ELF-1 (cell line): ENCODE data around the gene SNED1.
A peak's percentile ranks its signal among the peaks of the same experiment; 100 is the strongest.

Source experiments
- DNase-seq: peaks from one replicate; pipeline ENCODE4 v3.0.0-alpha.2; 2016; ENCODE audit warnings: low read depth, low spot score

Gene SNED1

GRCh38 chr2:241048149-241048948 is 49.9 kb downstream of the SNED1 start:
- DNase-seq = no peak

GRCh38 chr2:241048949-241049343 is 50.5 kb downstream of the SNED1 start:
- DNase-seq = no peak

- peak; percentile 75 for DNase-seq
These were observed 51.6 kb downstream of the SNED1 start for GRCh38 chr2:241049739-241050623.

GRCh38 chr2:241050624-241051577 is 52.5 kb downstream of the SNED1 start:
- no peak for DNase-seq

GRCh38 chr2:241051578-241052487 is 53.4 kb downstream of the SNED1 start:
- no peak for DNase-seq

DNA sequence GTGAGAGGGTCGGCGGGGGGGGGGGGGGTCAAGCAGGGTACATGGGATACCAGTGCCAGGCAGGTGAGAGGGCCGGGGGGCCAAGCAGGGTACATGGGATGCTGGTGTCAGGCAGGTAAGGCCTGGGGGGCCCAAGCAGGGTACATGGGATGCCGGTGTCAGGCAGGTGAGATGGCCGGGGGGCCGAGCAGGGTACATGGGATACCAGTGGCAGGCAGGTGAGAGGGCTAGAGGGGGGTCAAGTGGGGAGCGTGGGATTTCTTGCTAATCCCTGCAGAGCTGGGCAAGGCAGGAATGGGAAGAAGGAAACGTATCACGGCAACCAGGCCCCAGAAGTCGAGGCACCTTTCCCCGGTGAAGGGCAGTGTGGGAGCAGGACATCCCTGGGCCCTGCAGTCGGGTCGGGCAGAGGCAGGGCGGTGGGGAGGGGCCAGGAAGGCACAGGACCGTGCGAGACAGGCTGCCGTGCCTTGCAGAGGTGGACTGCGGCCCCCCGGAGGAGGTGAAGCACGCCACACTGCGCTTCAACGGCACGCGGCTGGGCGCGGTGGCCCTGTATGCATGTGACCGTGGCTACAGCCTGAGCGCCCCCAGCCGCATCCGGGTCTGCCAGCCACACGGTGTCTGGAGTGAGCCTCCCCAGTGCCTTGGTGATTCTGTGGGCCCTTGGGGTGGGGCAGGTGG is 54.4 kb downstream of the SNED1 start:
- DNase-seq = no peak

- no peak for DNase-seq
These were observed 55.3 kb downstream of the SNED1 start for GRCh38 chr2:241053576-241054251.

- no peak for DNase-seq
These were observed 62.9 kb downstream of the SNED1 start for GRCh38 chr2:241061275-241061674.

- peak; percentile 45 for DNase-seq
These were observed 64.1 kb downstream of the SNED1 start for GRCh38 chr2:241062389-241063092.

DNA sequence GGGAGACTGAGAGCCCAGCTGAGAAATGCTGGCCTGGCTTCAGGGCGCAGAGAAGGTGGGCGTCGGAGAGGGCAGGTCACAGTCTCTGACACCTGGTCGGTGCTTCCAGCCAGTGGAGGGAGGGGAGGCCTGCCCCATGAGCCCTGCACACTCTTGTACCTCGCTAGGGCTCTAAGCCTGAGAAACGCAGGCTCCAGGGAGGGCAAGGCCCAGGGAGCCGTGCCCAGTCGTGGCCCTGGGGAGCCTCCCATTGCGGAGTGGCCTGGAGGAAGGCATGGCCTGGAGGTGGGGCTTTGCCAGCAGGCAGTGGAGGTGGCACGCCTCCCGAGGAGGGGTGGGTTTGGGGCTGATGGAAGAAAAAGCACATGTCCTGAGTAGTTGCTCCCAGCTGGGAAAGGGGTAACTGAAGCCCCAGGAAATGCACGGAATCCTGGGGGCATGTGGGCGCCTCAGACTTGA is 64.7 kb downstream of the SNED1 start:
- no peak for DNase-seq

DNA sequence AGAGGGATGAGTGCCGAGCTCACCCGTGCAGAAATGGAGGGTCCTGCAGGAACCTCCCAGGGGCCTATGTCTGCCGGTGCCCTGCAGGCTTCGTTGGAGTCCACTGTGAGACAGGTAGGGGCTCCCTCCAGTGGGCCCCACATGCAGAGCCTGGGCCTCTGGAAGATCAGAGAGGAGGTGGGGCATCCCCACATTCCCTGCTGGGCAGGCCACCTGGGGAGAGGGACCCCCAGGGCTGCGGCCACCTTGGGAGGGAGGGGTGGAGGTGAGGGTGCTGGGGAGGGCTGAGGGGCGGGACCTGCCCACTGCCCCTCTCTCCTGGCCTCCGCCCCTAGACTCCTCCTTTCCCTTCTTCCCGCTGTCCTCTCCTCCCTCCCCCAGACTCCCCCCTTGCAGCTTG is 65.2 kb downstream of the SNED1 start:
- DNase-seq = no peak

DNA sequence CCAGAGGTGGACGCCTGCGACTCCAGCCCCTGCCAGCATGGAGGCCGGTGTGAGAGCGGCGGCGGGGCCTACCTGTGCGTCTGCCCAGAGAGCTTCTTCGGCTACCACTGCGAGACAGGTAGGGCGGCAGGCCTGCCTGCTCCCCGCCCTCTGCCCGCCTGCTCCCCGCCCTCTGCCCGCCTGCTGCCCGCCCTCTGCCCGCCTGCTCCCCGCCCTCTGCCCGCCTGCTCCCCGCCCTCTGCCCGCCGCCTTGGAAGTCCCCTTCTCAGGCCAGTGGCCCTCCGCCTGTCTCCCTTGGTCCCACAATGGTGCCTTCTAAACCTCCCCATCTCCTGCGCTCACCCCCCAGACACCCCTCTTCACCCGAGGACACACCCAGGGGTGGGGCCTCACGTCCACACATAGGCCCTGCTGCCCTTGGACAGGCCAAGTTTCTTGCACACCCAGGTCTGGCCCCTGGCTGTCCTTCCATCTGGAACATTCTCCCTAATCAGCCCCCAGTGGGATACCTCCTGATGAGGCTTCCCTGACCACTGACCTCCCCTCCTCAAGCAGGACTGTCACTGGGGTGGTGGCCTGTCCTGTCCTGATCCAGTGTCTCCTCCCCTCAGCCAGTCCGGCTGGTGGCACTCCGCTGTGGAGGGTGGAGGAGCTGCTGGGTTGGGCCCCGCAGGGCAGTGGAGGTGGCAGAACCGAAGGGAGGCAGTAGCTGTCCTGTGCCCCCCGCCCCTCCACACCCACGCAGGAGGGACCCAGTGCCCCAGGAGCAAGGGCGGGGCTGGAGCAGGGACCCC is 65.8 kb downstream of the SNED1 start:
- no peak for DNase-seq

- no peak for DNase-seq
These were observed 66.5 kb downstream of the SNED1 start for GRCh38 chr2:241064802-241065354.

DNA sequence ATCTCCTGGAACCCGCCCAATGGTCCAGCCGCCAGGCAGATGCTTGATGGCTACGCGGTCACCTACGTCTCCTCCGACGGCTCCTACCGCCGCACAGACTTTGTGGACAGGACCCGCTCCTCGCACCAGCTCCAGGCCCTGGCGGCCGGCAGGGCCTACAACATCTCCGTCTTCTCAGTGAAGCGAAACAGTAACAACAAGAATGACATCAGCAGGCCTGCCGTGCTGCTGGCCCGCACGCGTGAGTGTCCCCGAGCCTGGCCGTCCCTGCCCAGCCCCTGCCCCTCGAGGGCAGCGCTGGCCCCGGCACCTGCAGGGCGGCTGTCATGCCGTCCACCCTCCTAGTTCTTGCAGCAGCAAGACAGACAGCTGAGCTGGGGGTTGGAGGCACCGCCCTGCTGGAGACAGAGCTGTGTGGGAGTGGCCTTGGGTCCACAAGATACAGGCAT is 67.0 kb downstream of the SNED1 start:
- DNase-seq = no peak

GRCh38 chr2:241066171-241066892 is 67.9 kb downstream of the SNED1 start:
- DNase-seq = no peak

DNA sequence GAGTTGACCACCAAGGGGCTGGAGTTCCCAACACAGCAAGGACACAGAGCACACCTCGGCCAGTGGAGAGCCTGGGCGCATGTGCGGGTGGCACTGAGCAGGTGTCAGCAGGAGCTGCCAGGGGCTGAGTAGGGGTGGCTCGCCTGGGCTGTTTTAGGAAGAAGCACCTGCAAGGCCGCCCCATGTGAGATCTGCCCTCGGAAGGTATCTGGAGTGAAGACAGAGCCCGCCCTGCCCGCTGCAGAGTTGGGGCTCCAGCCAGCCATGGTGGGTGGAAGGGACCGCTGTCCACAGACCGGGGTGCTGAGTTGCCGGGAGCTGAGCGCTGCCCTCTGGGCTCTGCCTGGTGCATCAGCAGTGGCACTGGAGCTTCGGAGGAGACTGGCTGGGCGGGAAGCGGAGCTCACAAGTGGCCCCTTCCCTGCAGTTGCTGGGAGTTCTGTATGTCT is 68.5 kb downstream of the SNED1 start:
- DNase-seq = peak; percentile 56
